Measurements from ENCODE around the gene WDR26.
"Not testable (repeated sequence)": the region's sequence is repeated elsewhere in the genome, so short reads cannot be mapped to it uniquely, and the experiment has no call there.

The WDR26 gene

DNA sequence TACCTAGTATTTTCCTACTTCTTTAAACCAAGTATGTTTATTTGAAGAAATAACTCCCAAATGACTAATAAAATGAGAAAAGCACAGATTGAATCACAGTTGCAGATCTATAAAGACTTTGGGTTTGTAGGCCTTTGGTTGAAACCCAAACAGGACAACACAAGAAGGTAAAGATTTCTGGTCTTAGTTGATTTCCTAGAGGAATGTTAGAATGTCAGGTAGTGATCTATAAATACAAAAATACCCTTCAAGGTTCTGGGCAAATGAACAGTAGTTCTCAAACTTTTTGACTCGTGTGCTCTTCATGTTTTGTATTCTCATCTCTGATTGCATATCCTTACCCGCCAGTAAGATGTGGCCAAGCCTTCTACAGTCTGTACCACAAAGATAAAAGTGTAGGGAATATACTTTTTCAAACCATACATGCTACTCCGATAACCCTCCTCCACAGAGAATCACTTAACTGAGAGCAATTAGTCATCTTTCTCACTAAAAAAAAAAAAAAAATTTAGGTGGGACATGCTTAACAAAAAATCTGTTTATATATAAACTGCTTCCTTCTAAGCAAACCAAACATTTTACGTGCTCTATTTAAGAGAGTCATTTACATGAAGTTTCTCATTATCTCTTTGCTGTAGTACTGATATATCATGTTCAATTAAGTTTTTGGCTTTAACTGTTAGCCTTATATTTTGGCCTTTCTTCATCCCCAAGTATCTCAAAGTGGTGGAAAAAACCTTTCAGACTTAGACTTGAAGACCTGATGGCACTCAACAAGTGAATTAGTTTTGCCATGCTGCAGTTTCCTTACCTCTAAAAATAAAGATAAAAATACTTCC lies 42.0 kb downstream of the WDR26 start:
- DNase-seq (ENCODE audit: low spot score): no peak

DNA sequence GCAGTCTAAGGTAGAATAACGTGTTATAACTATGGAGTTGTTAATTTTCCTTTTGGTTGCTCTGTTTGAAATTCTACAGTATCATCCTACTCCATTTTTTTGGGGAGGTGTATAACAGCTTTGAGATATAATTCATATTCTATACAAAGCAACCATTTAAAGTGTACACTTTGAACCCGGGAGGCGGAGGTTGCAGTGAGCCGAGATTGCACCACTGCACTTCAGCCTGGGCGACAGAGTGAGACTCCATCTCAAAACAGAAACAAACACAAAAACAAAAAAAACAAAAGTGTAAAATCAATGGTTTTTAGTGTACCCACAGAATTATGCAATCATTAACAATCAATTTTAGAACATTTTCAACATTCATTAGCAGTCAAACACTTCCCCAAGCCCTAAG lies 44.1 kb downstream of the WDR26 start:
- DNase-seq (ENCODE audit: low spot score): no peak

DNA sequence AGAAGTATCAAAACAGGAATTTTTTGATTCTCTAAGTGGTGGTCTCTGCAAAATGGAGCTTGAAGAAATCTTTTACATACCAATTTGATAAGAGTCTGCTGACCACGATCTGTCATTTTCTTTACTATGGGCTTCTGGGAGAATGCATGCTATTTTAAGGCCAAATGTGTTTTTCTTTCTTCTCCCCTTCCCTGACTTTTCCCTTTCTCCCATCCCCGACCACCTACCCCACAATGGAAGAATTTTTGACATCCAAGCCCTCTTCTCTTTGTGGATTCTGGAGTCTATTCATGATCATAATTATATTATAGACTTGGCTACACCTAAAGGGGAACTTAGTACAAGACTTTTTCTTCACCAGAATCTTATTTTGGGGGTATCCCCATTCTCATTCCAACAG lies 46.7 kb downstream of the WDR26 start:
- DNase-seq (ENCODE audit: low spot score): no peak

DNA sequence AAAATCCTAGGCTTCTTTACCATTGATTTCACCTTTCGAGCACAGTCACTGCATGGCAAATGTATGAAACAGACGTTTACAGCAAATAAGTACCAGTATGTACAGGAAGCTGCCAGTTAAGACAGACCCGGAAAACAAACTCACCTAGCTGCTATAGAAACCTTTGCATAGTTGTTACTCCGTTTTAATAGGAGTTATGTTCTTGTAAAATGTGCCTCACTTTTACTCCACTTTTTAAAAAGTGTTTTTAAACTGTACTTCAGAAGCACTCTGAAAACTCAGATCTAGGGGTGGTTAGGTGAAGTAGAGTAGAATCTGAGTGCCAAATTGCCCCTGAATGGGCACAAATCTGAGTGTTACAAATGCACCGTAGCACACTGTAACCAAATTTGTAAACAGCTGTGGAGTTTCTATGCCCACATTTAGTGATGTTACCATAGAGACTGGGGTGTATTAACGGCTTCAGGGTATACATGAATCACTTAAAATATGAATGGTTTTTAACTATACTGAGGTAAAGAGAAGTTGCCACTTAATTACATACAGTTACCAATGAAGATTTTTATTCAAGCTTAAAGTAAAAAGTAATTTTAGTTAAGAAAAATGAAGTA lies 47.2 kb downstream of the WDR26 start:
- no peak for DNase-seq (ENCODE audit: low spot score)

DNA sequence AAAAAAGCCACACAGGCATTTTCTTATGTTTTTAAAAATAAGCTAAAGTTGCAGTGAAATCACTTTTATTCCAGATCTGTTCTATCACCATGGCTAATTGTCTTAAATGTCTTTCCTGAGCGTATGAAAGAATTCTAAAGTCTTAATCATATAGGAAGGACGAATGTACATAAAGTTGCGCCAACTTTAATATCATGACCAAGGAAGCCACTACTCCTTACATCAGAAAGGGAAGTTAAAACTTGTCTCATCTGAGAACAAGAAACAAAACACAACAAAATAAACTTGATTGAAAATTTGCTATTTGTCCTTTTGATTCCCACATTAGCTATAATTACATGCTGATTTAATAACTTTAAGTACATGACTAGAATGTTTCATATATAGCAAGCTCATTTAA lies 51.4 kb downstream of the WDR26 start:
- DNase-seq (ENCODE audit: low spot score): no peak

DNA sequence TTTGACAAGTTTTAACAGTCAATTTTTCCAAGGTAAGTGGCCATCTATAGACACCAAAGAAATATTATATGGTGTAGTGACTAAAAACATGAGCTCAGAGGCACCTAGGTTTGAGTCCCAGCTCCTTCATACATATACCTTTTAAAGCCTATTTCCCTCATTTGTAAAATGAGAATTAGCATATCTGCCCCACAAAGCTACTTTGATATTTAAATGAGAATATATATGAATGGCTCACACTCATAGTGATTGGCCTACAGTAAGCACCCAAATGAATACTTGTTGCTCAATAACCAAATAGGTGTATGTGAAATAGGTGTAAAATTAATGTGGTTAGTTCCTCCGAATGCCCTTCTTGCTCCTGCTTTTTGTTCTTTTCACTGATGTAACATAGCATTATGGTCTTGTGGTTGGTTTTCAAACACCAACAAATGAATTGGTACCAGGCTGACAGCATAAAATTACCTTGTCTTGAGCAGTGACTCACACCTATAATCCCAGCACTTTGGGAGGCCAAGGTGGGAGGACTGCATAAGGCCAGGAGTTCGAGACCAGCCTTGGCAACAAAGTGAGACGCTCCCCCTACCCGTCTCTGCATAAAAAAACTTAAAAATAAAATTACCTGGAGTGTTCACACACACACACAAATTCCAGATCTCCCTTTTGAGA lies 52.6 kb downstream of the WDR26 start:
- no peak for DNase-seq (ENCODE audit: low spot score)

DNA sequence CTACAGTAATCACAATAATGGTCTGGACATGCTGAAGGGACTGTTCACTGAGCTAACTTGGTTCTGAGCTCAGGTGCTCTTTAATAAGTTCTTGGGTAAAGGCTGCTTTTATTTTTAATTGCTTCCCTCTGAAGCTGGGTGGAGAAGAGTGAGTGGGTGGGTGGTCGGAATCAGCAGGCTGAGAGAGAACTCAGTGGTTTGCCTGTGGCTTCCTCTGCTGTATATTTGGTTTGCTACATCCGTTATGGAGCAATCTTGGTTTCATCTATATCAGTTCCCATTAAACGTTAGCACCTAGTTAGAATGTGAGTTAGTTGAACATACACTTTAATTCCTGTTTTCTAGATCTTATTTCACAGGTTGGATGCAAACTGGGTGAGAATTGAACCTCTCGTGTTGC lies 54.6 kb downstream of the WDR26 start:
- DNase-seq (ENCODE audit: low spot score): no peak

DNA sequence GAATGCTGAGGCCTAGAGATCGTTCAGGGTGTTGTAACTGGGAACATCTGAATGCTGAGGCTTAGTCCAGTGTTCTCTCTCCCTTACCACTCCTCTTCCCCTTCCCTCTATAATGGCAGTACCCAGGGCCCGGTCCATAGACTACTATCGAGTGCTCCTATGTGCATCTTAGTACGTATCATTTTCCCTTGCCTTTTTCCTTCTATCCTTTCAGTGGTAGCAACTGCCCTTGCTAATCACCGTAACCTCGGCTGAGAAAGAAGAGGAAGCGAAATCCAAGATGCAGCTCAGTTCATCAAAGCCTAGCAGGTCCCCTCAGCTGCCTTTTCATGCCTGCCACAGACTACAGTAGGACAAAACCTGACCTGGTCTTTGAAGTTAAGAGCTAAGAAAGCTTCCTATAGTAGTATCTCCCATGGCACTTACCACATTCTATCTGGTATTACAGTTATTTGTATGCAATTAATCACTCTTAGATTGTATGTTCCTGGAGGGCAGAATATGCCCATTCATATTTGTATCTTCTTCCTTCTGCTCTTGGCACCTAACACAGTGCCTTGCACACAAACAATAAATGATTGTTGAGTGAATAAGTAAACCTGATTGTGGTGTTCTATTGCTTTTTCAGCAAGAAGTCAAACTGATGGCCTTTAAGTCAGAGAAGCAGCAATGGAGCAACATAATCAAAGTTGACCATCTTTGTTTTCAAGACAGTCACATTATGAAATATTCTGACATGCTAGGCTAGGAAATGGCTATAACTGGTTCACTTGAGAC lies 55.6 kb downstream of the WDR26 start:
- no peak for DNase-seq (ENCODE audit: low spot score)

DNA sequence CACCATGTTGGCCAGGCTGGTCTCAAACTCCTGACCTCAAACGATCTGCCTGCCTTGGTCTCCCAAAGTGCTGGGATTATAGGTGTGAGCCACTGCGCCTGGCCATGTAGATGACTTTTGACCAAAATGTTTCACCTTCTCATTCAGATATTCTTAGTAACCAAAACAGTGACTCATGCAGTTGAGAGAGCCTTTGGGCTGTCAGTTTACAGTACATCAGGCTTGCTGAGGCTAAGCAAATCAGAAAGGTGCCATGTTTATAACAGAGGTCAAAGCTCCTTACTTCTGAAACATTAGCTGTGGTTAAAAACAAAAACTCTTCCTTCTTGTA lies 57.0 kb downstream of the WDR26 start:
- no peak for DNase-seq (ENCODE audit: low spot score)

DNA sequence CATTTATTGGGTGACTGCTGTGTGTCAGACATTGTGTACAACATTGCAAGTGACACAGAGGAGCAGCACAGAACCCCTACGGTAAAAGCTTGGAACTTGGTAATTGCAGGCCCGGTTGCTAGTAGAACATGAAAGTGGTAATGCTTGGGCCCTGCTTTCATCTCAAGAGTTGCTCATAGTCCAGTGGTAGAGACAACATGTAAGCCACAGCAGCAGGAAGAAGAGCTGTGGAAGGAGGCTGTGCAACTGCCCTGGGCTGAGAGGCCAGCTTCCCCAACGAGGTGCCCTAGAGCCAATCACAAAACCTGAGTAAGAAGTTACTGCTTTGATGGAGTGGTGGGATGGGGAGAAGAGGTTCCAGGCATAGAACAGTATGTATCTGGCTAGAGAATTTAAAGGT lies 59.5 kb downstream of the WDR26 start:
- DNase-seq (ENCODE audit: low spot score): no peak

DNA sequence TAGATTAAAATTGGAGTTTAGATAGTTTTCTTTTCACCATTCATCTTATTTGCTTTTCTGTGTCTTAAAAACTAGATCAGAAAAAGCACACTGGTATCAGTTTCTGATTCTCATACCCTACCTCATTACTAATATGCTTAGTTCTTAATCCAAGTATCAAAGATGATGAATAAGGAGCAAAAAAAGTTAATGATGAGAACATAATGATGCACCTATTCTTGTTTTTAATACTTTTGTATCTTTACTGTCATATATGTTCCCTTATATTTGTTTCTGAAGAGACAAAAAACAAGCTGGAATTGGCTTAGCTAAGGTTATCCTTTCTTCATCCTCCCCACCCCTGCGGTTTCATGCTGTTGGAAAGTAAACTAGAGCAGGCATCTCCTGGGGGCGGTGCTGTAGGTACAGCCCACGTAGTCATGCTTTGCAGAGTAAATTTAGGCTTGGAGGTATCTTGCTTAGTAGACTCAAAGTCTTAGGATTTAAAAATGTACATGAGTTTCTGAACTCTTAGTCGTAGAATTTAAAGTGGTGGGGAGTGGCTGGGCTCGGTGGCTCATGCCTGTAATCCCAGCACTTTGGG lies 61.5 kb downstream of the WDR26 start:
- no peak for DNase-seq (ENCODE audit: low spot score)

DNA sequence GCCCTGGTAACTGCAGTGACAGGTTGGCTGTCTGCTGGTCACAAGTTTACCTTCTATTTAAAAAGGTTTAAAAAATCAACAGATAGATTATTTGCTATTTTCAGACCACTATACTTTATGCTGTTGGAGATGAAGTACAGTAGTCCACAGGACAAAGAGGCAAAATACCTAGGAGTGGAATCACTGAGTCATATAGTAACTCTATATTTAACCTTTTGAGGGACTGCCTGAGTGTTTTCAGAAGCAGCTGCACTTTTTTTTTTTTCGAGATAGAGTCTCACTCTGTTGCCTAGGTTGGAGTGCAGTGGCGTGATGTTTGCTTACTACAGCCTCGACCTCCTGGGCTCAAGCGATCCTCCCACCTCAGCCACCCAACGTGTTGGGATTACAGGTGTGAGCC lies 66.2 kb downstream of the WDR26 start:
- DNase-seq (ENCODE audit: low spot score): no peak

DNA sequence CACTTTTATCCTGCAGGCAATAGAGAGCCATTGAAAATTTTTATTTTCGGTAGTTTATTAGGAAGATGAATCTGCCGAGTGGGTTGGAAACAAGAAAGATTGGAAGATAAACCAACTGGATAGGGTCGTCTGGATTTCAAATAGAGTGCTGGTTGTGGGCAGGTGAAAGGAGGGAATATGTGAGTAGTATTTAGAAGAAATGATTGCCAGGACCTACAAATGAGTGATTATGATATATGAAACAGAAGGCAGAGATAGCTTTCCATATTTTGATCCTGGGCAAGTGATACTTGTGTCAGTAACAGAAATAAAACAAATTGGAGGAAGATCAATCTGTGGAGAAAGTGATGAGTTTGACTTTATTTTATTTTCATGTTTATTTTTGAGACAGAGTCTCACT lies 75.4 kb downstream of the WDR26 start:
- no peak for DNase-seq (ENCODE audit: low spot score)

DNA sequence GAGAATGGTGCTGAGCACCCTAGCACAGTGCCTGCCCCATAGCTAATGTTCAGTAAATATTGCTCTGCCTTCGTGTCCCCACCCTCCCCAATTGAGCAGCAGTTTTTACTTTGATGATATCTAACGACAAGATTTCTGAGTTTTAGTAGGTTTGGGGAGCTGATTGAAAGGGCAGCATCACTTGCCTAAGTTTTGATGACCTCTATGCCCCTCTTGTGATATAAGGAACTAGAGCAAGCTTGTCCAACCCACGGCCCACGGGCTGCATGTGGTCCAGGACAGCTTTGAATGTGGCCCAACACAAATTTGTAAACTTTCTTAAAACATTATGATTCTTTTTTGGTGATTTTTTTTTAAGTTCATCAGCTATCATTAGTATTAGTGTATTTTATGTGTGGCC lies 76.4 kb downstream of the WDR26 start:
- no peak for DNase-seq (ENCODE audit: low spot score)

DNA sequence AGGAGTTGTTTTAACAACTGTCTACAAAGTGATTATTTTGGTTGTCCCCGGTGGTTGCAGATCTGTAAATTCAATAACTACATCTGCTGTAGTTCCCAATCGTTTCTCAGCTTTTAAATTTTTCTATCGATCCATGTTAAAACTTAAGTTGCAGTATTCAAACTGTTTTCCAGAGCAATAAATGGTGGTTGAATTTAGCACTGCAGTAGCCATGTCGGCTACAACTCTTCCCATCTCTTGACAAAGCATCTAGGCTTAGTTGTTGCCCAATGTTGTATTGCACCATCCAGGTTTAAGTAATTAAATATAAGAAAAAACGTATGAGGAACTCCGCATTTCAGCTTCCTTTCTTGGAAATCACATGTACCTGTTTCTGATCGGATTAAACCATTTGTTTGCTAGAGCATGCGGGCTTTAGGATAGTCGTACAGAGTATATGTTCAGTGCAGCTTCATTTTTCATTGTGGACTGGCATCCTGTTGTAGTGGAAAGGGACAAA lies 76.9 kb downstream of the WDR26 start:
- DNase-seq (ENCODE audit: low spot score): peak; percentile 77

DNA sequence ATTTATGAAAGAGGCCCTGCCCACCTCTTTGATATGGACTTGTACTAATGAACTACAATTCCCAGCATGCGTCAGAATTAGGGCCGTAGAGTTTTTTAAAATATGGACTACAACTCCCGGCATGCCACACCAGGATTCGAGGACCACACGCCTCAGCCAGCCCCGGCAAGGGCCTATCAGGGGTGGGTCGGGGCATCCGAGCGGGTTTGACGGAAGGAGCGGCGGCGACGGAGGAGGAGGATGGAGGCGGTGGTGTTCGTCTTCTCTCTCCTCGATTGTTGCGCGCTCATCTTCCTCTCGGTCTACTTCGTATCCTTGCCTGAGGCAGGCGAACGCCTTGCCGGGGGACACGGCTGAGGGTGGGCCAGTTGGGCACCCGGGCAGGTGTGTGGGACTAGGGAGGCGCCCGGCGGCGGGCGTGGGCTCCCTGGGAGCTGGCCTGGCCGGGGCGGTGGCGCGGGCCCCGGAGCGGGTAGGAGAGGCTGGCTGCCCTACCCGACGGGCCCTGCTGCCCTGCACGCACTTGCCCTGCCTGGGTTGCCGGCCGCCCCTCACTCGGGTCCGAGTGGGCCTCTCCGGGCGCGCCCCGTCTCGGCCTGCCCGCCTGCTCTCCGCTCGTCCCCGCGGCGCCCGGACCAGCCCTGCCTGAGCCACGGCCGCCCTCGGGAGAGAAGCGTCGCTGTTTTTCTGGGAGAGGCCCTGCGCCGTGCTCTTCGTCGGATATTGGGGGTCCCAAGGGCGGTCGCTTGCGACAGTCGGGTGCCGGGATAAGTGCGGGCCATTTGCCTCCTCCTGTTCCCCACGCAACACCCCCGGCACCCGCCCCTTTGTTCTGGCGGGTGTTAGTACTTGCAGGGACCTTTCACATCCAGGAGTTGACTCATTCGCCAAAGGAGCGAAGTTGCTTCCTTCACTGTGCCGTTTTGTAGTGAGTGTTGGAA lies 77.6 kb downstream of the WDR26 start, which contains the start of gene CNIH4:
Gene CNIH4 (plus strand): TSS at position 195 of the 941 bp plus-strand sequence. CDS start 46 bp downstream, at position 241.
- peak; percentile 99 for DNase-seq (ENCODE audit: low spot score)

DNA sequence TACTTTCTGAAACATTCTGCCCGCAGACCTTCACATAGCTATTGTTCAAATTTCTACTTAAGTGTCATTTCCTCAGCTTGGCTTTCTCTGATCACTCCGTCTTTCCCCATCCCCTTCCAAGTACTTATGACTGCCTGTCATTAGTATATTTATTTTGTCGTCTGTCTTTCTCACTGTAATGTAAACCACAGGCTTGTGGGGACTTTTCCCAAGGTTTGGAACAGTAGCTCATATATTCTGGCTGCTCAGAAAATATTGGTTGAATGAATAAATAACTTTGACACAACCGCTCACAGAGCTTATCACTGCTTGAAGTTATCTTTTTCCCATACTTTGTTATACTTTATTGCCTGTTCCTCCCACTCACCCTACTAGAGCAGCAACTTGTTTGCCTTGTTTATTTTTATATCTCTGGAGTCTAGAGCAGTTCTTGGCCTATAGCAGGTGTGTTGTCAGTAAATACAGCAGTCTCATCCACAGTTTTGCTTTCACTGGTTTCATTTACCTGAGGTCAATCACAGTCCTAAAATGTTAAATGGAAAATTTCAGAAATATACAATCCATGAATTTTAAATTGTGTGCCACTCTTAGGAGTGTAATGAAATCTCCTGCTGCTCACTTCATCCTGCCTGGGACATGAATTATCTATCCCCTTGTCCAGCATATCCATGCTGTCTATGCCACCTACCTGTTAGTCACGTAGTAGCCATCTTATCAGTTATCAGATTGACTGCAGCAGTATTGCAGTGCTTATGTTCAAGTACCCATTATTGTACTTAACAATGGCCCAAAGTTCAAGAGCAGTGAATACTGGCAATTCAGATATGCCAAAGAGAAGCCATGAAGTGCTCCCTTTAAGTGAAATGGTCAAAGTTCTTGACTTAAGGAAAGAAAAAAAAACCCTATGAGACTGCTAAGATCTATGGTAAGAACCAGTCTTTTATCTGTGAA lies 80.3 kb downstream of the WDR26 start:
- DNase-seq (ENCODE audit: low spot score): no peak

DNA sequence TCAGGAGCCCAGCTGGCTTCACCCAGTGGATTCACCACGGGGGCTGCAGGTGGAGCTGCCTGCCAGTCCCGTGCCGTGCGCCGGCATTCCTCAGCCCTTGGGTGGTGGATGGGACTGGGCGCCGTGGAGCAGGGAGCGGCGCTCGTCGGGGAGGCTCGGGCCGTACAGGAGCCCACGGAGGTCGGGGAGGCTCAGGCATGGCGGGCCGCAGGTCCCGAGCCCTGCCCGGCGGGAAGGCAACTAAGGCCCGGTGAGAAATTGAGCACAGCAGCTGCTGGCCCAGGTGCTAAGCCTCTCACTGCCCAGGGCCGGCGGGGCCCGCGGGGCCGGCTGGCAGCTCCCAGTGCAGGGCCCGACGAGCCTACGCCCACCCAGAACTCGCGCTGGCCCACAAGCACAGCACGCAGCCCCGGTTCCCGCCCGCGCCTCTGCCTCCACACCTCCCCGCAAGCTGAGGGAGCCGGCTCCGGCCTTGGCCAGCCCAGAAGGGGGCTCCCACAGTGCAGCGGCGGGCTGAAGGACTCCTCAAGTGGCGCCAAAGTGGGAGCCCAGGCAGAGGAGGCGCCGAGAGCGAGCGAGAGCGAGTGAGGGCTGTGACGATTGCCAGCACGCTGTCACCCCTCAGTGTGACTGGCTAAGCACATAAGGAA lies 82.0 kb downstream of the WDR26 start:
- DNase-seq (ENCODE audit: low spot score): not testable (repeated sequence)

DNA sequence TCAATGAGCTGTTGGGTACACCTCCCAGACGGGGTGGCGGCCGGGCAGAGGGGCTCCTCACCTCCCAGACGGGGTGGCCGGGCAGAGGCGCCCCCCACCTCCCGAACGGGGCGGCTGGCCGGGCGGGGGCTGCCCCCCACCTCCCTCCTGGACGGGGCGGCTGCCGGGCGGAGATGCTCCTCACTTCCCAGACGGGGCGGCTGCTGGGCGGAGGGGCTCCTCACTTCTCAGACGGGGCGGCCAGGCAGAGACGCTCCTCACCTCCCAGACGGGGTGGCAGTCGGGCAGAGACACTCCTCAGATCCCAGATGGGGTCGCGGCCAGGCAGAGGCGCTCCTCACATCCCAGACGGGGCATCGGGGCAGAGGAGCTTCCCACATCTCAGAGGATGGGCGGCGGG lies 84.9 kb downstream of the WDR26 start:
- DNase-seq (ENCODE audit: low spot score): not testable (repeated sequence)

Measured in HuH-7 (cell line).